ENCODE results near the gene RNF214.

Gene RNF214

DNA sequence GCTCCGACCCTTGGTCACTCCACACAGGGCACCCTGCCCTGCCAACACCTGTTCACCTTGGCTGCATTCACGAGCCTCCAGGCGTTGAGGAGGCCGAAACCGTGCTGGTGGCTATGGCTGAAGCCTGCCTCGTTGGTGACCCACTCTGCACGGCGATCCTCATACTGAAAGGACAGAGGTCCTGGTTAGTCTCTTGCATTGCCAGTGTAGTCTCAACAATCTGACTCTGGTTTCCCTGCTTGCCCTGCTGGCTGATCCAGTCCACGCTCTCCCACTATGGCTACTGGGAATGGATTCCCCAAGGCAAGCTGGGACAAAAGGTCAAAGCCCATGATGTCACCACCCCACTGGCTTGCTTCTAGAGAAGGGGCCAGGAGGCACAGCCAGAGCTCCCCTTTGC, 13.5 kb upstream of the RNF214 start:
- Mint-ChIP-seq H3K4me3 (no peak overlapping the region), H3K4me1 (peaks cover 26% of the 10 kb centered on the region), H3K9me3 (no peaks in the 10 kb centered on the region), H3K36me3 (peaks cover 95% of the 10 kb centered on the region), H3K27ac (peak overlapping the region; percentile 89)
- no peak for ATAC-seq
- DNase-seq (ENCODE audit: low spot score in 2 of 2), result no peak

DNA sequence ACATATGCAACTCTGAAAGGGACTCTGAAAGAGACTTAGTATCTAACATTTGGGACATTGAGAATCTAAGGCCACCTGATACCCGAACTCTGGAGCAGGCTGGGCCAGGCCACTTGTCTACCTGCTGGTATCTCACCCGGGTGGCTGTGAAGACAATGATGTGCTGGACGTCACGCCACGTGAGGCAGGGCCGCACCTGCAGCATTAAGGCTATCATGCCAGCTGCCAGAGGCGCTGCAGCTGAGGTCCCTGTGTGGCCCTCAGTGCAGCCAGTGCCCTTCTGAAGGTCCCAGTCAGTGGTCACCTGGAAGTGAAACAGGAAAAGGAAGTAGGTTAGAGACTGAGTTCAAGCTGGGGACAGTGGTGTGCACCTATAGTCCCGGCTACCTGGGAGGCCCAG, 13.0 kb upstream of the RNF214 start:
- H3K9me3 Mint-ChIP-seq, result no peaks in the 10 kb centered on the region

DNA sequence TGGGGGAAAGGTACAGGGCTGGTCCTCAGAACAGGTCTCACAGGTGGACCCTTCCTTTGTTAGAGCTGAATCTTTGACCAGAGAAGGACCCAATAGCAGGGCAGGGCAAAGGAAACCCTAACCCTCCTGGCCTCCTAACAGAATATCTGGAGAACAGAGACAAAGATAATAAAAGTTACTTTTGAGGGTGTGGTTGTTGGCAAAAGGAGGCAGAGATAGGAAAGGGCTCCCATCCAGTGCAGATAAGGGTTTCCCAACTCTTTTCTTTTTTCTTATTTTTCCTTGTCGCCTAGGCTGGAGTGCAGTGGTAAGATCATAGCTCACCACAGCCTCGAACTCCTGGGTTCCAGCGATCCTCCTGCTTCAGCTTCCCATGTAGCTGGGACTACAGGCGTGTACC, 12.5 kb upstream of the RNF214 start:
- ATAC-seq (no peak), DNase-seq (ENCODE audit: low spot score in 2 of 2) (no peak)
- H3K4me1 Mint-ChIP-seq, result peaks cover 18% of the 10 kb centered on the region
- H3K4me3 Mint-ChIP-seq, result no peak overlapping the region
- peak overlapping the region; percentile 75 for H3K27ac Mint-ChIP-seq
- no peaks in the 10 kb centered on the region for H3K9me3 Mint-ChIP-seq
- peaks cover 95% of the 10 kb centered on the region for H3K36me3 Mint-ChIP-seq

More for the DNA sequence above, 13.0 kb upstream of the RNF214 start:
- Mint-ChIP-seq H3K4me3 (no peak overlapping the region), H3K27ac (peak overlapping the region; percentile 89), H3K36me3 (peaks cover 95% of the 10 kb centered on the region), H3K4me1 (peaks cover 21% of the 10 kb centered on the region)
- DNase-seq (ENCODE audit: low spot score in 2 of 2) (no peak), ATAC-seq (no peak)

DNA sequence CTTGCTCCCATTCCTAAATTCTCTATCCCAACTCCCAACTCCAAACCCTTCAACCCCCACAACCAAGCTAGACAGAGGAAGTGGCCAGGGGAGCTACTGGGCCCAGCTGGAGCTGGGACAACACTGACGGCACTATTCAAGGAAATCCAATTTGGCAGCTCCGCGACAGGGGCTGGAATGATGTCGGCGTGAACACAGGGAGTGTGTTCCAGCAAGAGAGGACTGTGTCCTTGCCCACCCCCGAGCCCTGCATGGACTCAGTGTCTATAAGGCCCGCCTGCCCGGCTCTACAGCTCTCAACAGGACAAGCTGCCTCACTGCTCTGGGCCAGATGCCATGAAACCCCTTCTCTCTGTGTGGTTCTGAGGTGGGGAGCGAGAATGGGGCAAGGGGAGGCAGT, 11.9 kb upstream of the RNF214 start:
- DNase-seq (ENCODE audit: low spot score in 2 of 2), result no peak
- Mint-ChIP-seq H3K4me3 (no peak overlapping the region), H3K27ac (peak overlapping the region; percentile 75), H3K36me3 (peaks cover 95% of the 10 kb centered on the region), H3K4me1 (peaks cover 24% of the 10 kb centered on the region), H3K9me3 (no peaks in the 10 kb centered on the region)
- no peak for ATAC-seq

DNA sequence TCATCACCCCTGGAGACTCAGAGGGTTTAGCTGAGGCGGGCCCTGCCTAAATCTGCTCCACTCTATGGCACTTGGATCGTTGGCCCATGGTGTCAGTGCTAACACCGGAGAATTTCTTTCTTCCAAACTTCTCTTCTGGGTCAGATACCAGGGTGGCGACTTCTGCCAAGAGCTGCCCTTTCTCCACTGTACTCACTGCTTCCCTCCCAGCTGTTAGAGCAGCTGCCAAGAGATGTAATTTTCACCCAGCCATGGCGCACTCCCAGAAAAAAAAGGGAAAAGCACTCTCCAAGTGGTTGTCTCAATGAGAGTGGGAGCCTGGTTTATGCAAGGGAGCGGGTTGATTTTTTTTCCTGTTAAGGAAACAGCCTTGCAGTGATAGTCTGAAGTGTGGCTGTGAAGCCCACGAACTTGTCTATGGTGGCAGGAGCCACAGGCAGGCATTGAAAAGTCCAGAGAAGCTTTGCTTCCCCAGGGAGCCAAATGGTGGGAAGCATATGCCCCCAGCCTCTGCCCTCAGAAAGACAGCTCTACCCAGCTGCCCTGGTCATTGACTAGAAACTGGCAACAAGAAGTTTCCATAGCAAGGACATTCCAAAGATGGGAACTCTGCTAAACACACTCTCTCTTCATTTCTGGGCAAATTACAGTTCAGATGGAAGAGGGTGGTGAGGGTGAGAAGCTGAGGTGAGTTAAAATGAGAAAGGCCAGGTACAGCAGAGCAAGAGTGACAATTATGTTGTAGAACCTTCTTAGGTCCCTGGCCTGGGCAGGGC, 11.3 kb upstream of the RNF214 start:
- Mint-ChIP-seq H3K4me1 (peaks cover 25% of the 10 kb centered on the region), H3K4me3 (no peak overlapping the region), H3K27ac (peak overlapping the region; percentile 75), H3K9me3 (no peaks in the 10 kb centered on the region), H3K36me3 (peaks cover 95% of the 10 kb centered on the region)
- ATAC-seq (no peak), DNase-seq (ENCODE audit: low spot score in 2 of 2) (no peak)

DNA sequence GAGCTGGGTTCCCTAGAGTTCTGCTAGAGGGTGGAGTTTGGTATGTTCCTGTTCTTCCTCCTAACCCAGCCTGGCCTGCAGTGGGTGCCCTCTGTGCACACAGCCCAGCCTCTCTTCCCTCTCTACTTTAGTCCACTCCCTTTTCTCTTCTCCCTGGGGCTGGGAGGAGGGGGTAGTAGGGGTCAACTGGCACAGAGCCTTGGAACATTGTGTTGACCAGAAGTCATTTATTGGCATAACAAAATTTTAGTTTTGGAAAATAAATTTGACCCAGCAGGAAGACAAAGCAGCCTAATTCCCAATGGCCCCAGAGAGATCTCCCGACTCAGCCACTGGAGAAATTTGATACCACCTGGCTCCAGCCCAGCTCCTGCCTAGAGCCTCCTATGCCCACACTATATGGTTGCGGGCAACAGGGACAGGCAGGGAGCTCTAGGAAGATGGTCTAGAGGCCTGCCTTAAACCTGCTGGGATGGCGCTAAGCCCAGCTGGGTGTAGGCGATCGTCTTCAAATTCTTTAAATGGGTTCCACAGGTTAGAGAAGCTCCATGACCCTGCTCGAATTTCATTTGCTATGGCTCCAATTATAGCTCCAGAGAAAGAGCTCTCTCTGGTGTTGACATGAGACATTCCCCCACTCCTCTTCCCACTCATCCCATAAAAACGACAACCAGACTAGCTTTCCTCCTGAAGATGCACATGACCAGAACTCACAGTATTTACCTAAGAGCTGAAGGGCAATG, 10.5 kb upstream of the RNF214 start:
- Mint-ChIP-seq H3K9me3 (no peaks in the 10 kb centered on the region), H3K27ac (peak overlapping the region; percentile 72), H3K4me3 (no peak overlapping the region), H3K36me3 (peaks cover 95% of the 10 kb centered on the region), H3K4me1 (peaks cover 28% of the 10 kb centered on the region)
- DNase-seq (ENCODE audit: low spot score in 2 of 2), result no peak
- no peak for ATAC-seq

DNA sequence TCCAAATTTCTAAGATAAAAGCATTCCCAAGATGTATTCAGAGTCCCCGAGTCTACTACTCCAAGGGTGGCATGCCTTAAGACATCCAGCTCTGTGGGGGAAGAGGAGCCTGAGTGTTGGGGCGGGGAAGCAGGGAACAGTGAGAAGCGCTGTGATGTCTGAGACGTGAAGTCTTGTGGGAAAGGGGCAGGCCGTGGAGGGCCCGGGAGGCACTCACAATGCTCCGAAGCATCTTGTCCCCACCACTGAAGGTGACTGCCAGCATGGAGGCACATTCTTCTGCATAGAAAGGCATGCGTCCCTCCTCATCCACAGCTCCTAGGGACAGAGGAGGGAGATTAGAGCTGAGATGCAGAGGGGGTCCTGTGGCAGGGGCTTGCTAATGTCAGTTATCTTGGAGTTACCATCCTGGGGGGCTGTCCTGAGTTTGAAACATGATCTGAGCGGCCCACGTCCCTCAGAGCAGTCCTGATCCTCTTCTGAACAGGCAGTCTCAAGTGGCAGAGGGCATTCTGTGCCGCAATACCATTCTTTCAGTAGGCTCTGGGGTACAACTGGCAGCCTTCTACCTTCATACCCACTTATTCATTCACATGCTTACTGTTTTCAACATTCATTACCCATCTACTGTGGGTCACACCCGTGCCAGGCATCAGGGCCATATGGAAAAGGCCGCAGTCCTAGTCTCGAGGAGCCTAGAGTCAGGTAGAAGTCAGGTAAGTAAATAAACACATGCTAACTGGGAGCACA, 9.3 kb upstream of the RNF214 start:
- ATAC-seq (no peak), DNase-seq (ENCODE audit: low spot score in 2 of 2) (no peak)
- Mint-ChIP-seq H3K36me3 (peaks cover 95% of the 10 kb centered on the region), H3K27ac (peak overlapping the region; percentile 72), H3K9me3 (no peaks in the 10 kb centered on the region), H3K4me3 (no peak overlapping the region), H3K4me1 (peaks cover 29% of the 10 kb centered on the region)

DNA sequence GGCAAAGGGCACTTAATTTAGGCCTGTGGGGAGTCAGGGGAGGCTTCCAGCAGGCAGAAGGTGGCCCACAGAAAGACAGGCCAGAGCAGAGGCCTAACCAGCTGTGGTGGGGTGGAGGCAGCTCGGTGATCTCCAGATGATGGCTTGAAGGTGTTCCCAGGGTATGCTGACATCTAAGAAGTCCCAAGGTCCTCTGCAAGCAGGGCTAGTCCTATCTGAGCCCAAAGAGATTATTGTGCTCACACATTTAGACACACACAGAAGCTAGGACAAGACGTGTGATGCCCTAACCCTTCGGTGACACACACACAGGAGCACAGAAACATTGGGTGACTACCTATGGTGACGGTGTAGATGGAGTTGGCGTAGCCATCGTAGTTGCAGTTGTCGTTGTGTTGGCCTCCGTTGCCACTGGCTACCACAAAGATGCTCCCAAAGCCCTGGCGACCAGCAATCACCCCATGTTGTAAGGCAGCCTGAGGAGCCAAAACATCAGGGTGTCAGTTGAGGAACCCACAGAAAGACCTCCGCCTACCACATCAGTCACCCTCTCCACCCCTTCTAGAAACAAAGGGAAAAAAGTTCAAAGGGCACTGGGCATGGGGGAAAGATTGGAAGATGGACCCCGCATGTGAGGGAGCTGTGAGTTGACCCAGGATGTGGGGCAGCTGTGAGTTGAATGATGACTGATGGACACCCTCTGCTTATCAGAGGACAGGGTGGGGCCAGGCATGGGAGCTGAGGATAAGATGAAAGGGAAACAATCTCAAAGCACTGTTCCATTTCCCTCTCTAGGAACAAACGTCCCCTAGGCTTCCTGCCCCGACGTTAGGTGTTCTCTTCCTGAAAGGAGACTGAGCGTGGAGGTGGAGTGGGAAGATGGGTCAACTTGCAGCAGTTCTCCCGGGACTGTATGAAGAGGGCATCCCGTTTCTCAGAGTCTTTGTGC, 8.5 kb upstream of the RNF214 start:
- ATAC-seq, result no peak
- Mint-ChIP-seq H3K4me1 (peaks cover 37% of the 10 kb centered on the region), H3K4me3 (no peak overlapping the region), H3K9me3 (no peaks in the 10 kb centered on the region), H3K27ac (peak overlapping the region; percentile 43), H3K36me3 (peaks cover 95% of the 10 kb centered on the region)
- no peak for DNase-seq (ENCODE audit: low spot score in 2 of 2)

DNA sequence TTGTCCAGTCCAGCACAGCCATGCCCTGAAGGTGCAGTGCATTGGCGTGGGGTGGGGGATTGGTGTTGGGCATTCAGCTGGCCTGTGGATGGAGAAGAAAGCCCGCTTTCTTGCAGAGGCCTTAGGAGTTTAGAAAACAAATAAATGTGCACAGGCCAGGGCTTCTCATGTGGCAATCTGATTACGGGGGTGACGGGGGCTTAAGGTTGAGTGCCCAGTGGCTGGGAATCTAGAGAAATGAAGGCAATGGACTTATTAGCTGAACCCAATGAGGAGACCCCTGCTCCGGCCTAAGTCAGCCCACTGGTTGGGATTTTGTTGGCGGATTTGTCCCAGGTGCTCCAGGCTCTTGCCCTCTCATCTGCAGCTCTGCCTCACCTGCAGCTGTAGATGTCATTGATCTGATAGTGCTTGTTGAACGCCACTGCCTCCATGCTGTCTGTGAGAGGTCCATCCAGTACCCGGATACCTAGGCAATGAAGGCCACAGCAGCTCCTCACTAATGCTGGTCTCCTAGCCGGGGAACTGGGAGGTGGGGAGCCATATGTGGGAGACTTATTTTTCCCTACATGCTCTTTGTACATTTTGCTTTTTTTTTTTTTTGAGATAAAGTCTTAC, 6.8 kb upstream of the RNF214 start:
- H3K9me3 Mint-ChIP-seq, result no peaks in the 10 kb centered on the region
- H3K27ac Mint-ChIP-seq, result no peak overlapping the region
- no peak overlapping the region for H3K4me3 Mint-ChIP-seq
- ATAC-seq (no peak), DNase-seq (ENCODE audit: low spot score in 2 of 2) (no peak)
- peaks cover 47% of the 10 kb centered on the region for H3K4me1 Mint-ChIP-seq
- H3K36me3 Mint-ChIP-seq, result peaks cover 98% of the 10 kb centered on the region

DNA sequence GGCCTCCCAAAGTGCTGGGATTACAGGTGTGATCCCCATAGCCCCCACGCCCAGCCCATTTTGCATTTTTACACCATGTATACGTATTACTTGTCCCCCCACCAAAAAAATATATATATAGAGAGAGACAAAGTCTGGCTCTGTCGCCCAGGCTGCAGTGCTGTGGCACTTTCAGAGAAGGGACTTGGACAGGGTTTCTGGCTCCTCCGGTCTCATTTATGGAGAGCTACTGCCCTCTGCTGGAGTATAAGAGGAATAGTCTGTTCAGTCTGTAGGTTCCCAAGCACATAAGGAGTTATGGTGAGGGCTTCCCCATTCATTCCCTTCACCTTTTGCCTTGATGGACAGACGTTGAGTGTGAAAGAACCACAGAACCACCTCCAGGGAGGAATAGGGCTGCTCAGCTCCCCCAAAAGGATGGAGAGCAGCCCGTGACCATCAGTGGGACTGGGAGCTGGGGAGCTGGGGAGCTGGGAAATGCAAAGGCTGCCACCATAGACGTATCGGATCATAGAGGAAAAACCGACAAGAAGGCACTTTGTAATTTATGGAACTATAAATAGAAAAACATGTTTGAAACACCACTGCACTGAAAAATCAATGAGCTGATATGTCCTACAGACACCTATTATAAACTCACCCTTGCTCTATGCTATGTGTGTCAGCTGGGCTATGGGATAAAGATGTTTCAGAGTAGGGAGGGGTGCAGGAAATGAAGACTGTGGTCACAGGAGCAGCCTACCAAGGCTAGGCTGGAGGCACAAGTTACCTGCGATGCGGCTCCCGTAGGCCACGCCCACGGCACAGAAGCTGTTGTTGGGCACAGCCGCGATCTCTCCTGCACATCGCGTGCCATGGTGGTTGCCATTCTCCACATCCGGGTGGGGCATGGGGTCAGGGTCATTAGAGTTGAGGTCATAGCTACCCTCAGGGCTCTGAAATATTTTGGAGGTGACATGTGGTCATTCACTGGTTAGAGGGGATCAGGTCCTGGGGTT, 5.8 kb upstream of the RNF214 start:
- Mint-ChIP-seq H3K36me3 (peaks cover 98% of the 10 kb centered on the region), H3K4me1 (peaks cover 58% of the 10 kb centered on the region), H3K27ac (peak overlapping the region; percentile 48), H3K4me3 (no peak overlapping the region), H3K9me3 (no peaks in the 10 kb centered on the region)
- DNase-seq (ENCODE audit: low spot score in 2 of 2) (peak in 1 of 2 donors; percentile 64), ATAC-seq (peak; percentile 62)

DNA sequence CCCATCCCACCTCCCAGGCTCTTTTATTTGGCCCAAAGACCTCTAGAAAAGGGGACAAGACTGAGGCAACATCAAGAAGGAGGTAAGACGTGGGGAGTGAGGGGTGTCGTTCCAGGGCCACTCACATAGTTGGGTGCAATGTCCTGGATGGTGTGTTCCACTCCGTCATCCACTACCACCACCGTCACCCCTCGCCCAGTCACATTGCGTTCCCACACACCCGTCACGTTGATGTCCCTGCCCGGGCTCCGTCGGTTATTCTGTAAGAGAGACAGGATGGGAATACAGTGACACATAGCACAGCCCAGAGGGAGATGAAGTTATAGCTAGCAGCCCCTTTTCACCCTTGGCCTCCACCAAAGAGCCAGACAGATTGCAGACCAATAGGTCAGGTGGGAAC, 4.4 kb upstream of the RNF214 start:
- H3K9me3 Mint-ChIP-seq, result no peaks in the 10 kb centered on the region
- peaks cover 91% of the 10 kb centered on the region for H3K36me3 Mint-ChIP-seq
- no peak for DNase-seq (ENCODE audit: low spot score in 2 of 2)
- no peak for ATAC-seq
- H3K4me1 Mint-ChIP-seq, result peaks cover 67% of the 10 kb centered on the region
- peak overlapping the region; percentile 18 for H3K4me3 Mint-ChIP-seq
- peak overlapping the region; percentile 97 for H3K27ac Mint-ChIP-seq

DNA sequence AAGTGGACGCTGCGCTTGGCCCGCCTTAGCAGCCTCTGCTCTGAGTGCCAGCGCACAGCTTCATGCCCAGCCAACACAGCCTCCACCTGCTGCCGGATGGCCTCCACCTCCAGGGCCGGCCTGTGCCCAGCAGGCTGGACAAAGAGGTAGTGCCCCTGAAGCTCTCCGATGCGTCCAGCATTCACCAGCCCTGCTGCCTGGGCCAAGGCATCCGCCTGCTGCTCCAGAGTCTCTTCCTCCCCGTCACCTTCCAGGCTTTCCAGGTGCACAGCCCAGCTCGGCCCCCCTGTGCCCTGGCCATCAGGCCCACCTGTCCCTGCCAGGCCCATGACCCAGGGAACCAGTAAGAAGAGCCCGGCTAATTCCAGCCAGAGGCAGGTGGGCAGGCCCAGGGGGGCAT, 3.1 kb upstream of the RNF214 start:
- peak overlapping the region; percentile 89 for H3K4me3 Mint-ChIP-seq
- ATAC-seq, result no peak
- peaks cover 80% of the 10 kb centered on the region for H3K36me3 Mint-ChIP-seq
- H3K27ac Mint-ChIP-seq, result peak overlapping the region; percentile 97
- peaks cover 79% of the 10 kb centered on the region for H3K4me1 Mint-ChIP-seq
- no peaks in the 10 kb centered on the region for H3K9me3 Mint-ChIP-seq
- DNase-seq (ENCODE audit: low spot score in 2 of 2), result no peak

DNA sequence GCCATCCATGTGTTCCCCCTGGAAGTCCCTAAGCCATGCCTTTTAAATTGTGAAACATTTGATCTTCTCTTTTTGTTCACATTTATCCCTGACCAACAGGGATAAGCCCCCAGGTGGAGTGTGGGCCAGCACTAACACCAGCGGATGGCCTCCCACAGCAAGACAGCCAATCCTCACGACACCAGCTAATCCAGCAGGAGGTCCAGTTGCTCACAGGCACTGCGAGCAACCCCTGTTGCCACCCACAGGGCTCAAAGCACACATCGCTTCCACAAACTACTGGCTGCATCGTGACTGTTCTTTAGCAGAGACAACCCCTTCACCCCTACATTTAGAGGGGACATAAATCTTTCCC, 2.6 kb upstream of the RNF214 start:
- no peaks in the 10 kb centered on the region for H3K9me3 Mint-ChIP-seq
- ATAC-seq (peak; percentile 4), DNase-seq (ENCODE audit: low spot score in 2 of 2) (no peak)
- peak overlapping the region; percentile 97 for H3K27ac Mint-ChIP-seq
- H3K4me3 Mint-ChIP-seq, result peak overlapping the region; percentile 89
- peaks cover 75% of the 10 kb centered on the region for H3K36me3 Mint-ChIP-seq
- H3K4me1 Mint-ChIP-seq, result peaks cover 80% of the 10 kb centered on the region

Data from stimulated activated effector memory CD8-positive, alpha-beta T cell treated with anti-CD3 and anti-CD28 coated beads, Interleukin-12 subunit alpha, Interleukin-12 subunit beta, amount 100 ng/mL, for 72 hours (primary cell).